ENCODE measurements around the gene REPIN1.
A peak's percentile ranks its signal among the peaks of the same experiment; 100 is the strongest.

The REPIN1 gene

GRCh38 chr7:150368096-150368883, at the start of gene REPIN1:
REPIN1 (plus strand) TSS chr7:150368822; CDS start chr7:150369712, 890 bp downstream.
- peak; percentile 95 for DNase-seq (ENCODE audit: low spot score)
- TF ChIP-seq CTCF (IDR thresholded peaks at IDR 0.05; ENCODE audit: extremely low read depth, missing control alignments), result no peak

GRCh38 chr7:150321788-150322113, 46.9 kb upstream of the REPIN1 start:
- no peak for DNase-seq (ENCODE audit: low spot score)
- no peak for TF ChIP-seq CTCF (IDR thresholded peaks at IDR 0.05; ENCODE audit: extremely low read depth, missing control alignments)

- TF ChIP-seq CTCF (IDR thresholded peaks at IDR 0.05; ENCODE audit: extremely low read depth, missing control alignments), result no peak
- peak; percentile 20 for DNase-seq (ENCODE audit: low spot score)
Observed at GRCh38 chr7:150322114-150322832, 46.3 kb upstream of the REPIN1 start.

GRCh38 chr7:150322833-150323681, 45.6 kb upstream of the REPIN1 start, which contains the start of the genes ACTR3C and LRRC61:
ACTR3C (minus strand) TSS chr7:150323545; CDS start chr7:150295296, 28,249 bp downstream.
LRRC61 (plus strand) TSS chr7:150323355; CDS start chr7:150336862, 13,507 bp downstream.
- DNase-seq (ENCODE audit: low spot score), result peak; percentile 87
- TF ChIP-seq CTCF (IDR thresholded peaks at IDR 0.05; ENCODE audit: extremely low read depth, missing control alignments), result peak; percentile 12

- no peak for TF ChIP-seq CTCF (IDR thresholded peaks at IDR 0.05; ENCODE audit: extremely low read depth, missing control alignments)
- no peak for DNase-seq (ENCODE audit: low spot score)
Observed at GRCh38 chr7:150323682-150324372, 44.8 kb upstream of the REPIN1 start.

- TF ChIP-seq CTCF (IDR thresholded peaks at IDR 0.05; ENCODE audit: extremely low read depth, missing control alignments), result no peak
- DNase-seq (ENCODE audit: low spot score), result no peak
Observed at GRCh38 chr7:150324373-150324961, 44.2 kb upstream of the REPIN1 start.
